ENCODE data around the gene PSMB5.

GRCh38 chr14:22998329-22999012, 36.2 kb downstream of the PSMB5 start:
- no peak for TF ChIP-seq ELF4 (IDR thresholded peaks at IDR 0.05)
- no peak for TF ChIP-seq TARDBP (IDR thresholded peaks at IDR 0.05)
- TF ChIP-seq SP1 (IDR thresholded peaks at IDR 0.05) = no peak
- TF ChIP-seq FOXK2 (IDR thresholded peaks at IDR 0.05) = no peak
- TF ChIP-seq HDGF (IDR thresholded peaks at IDR 0.05; ENCODE audit: borderline replicate concordance) = no peak
- no peak for TF ChIP-seq NFRKB (IDR thresholded peaks at IDR 0.05)
- TF ChIP-seq BHLHE40 (IDR thresholded peaks at IDR 0.05; ENCODE audit: borderline replicate concordance) = no peak
- no peak for TF ChIP-seq FOXA1 (IDR thresholded peaks at IDR 0.05)
- TF ChIP-seq L3MBTL2 (conservative IDR thresholded peaks at IDR 0.05) = no peak
- no peak for TF ChIP-seq ZNF384 (IDR thresholded peaks at IDR 0.05)
- TF ChIP-seq ARNT (IDR thresholded peaks at IDR 0.05) = no peak
- TF ChIP-seq LEF1 (IDR thresholded peaks at IDR 0.05; ENCODE audit: borderline replicate concordance) = no peak
